HG03575 (cell line): ENCODE results near the gene CRTAP.
A peak's percentile ranks its signal among the peaks of the same experiment; 100 is the strongest.
"Not testable (repeated sequence)": the region's sequence is repeated elsewhere in the genome, so short reads cannot be mapped to it uniquely, and the experiment has no call there.

Experiments used
- ATAC-seq: cut with Tn5 transposase; IDR thresholded peaks from one replicate; pipeline ENCODE4 v1.9.1; 2021; ENCODE audit not compliant: unreplicated experiment, insufficient number of reproducible peaks, low FRiP score; ENCODE audit errors: extremely low read depth

The CRTAP gene

DNA sequence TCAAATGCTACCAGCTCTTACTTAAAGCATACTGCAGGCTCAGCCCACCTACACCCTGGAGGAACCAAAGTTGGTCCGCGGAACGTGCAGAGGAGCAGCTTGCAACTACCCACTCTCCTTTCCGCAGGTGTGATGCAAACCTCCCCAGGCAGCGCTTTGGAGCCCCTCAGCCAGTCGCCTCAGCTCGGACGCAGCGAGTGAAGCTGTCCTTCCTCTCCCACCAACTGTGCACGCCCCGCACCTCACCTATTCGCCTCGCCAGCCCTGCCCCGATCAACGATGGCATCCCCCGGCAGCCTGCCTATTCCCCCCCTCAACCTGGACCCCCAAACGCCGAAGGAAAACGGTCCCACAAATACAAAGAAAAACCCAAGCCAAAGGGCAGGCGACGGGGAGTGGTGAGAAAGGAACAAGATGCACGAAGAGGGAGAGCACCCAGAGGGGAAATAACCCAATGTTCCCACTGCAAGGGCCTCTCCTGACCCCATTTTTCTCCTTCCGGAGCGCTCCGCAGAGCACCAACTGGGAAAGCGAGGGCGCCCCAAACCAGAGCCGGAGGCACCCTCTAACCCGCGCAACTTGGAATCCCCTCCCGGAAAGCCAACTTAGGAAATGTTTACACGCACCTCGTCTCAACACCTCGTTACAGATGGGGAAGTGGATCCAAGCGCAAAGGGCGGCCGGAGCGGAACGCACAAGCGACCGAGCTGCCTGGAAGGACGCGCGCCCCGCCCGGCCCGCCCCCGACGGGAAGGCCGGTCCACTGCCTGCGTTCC is 17.5 kb upstream of the CRTAP start:
- peak; percentile 21 for ATAC-seq

DNA sequence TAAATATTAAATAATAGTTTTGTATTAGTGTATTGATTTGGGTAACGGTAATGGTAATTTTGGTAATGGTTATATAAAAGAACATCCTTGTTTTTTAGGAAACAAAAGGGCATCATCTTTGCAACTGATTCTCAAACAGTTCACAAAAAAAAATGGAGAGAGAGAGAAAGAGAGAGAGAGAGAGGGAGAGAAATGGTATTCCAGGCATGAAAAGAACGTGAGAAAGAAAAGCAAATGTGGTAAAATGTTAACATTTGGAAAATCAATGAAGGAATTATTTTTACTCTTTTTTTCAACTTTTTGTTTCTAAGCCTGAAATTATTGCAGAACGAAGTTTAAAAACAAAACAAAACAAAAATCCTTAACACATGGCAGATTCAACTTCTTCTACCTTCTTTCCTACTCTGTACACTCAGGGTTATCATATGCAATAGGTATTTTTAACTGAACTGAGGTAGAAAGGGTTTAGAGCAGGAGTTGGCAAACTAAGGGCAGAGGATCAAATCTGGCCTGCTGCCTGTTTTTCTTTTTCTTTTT is 14.6 kb upstream of the CRTAP start:
- no peak for ATAC-seq

DNA sequence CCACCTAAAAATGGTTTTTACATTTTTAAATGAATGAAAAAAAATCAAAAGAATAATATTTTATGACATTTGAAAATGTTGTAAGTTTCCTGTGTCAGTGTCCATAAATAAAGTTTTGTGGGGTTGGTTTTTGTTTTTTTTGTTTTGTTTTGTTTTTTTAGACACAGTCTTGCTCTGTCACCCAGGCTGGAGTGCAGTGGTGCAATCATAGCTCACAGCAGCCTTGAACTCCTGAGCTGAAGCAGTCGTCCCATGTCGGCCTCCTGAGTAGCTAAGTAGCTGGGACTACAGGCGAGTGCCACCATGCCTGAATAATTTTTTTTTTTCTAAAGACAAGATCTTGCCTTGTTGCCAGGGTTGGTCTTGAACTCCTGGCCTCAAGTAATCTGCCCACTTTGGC is 14.1 kb upstream of the CRTAP start:
- ATAC-seq, result no peak

DNA sequence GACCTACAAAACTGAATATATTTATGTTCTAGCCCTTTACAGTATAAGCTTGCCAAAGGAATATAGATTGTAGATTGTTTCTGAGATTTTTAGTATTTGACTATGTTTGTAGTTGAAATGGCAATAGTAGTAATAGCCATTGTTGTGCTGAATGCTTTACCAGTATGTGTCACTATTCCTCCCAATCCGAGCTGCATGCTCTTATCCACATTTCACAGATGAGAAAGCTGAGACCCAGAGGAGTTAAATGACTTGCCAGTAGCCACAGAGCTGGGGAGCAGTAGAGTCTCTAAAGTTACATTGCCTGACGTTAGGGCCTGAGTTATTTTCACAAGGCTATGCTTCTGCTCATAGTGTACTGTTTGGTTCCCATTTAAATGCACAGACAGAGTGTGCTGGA is 13.6 kb upstream of the CRTAP start:
- ATAC-seq, result no peak

DNA sequence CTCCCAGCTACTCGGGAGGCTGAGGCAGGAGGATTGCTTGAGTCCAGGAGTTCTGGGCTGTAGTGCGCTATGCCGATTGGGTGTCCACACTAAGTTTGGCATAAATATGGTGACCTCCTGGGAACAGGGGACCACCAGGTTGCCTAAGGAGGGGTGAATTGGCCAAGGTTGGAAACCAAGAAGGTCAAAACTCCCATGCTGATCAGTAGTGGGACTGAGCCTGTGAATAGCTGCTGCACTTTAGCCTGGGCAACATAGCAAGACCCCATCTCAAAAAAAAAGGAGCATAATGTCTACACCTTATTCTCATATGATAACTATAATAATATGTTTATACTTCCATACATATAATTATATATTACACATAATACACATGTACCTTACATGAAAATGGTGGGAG is 10.8 kb upstream of the CRTAP start:
- no peak for ATAC-seq

DNA sequence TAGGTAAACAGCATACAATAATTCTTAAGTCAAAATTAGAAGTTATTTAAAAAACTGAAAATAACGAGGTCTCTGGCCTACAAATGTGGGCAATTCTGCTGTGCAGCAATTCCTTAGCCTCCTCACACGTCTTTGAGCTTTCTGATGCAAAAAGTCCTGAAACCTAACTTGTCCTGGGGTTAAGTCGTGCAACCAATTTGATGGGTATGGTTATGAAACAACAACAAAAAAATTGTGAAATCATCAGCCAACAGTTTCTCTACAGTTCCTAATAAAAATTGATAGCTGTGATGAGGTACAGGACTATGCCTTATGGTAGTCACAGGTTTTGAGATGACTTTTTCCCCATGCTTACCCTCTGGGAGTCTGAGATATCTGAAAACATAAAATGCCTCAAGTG is 10.3 kb upstream of the CRTAP start:
- no peak for ATAC-seq

DNA sequence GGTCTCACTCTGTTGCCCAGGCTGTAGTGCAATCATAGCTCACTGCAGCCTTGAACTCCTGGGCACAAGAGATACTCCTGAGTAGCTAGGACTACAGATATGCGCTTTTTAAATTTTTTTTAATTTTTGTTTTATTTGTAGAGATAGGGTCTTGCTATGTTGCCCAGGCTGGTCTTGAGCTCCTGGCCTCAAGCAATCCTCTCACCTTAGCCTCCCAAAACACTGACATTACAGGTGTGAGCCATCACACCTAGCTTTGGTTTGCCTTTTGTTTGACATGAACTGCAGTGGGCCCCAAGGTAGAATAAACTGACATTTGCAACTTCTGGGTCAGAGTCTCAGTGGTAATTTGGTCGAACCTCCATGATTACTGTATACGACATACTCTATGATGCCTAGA is 9.0 kb upstream of the CRTAP start:
- no peak for ATAC-seq

DNA sequence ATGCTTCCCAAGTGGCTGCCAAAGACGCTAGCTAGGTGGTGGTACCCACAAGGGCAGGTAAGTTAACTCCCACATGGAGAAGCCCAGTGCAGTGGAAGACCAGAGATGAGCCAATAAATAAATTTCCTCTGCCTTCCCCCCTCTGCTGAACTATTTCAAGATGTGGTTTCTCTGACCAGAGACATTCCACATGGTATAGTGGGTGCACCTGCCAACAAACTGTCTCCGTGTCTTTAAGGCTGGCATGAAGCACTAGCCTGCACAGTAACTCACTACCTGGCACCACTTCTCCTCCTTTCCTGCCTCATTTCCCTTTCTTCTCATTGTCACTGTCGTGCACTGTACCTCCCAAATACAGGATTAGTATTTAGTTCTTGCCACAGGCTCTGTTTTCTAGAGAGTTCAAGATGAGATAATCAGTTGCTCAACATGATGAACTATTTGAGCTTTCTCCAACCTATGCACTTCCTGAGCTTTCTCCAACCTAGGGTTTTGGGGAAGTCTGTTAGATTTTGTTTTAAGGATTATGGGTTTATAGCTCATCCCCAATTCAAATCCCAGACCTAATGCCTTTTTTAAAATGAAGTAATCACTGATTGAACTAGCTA is 8.4 kb upstream of the CRTAP start:
- no peak for ATAC-seq

DNA sequence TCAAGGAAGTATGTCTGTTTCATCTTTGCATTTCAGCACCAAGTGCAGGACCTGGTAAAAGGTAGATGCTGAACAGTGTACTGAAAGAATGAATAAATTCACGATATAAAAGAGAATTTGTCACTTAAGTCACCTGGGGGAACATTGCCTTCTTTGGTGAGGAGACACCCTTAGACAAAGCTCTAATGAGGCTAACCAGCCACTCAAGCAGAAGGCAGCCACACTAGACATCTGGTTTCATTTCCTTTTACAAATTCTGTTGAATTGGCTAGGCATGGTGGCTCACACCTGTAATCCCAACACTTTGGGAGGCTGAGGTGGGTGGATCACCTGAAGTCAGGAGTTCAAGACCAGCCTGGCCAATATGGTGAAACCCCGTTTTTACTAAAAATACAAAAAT is 7.0 kb upstream of the CRTAP start:
- not testable (repeated sequence) for ATAC-seq

DNA sequence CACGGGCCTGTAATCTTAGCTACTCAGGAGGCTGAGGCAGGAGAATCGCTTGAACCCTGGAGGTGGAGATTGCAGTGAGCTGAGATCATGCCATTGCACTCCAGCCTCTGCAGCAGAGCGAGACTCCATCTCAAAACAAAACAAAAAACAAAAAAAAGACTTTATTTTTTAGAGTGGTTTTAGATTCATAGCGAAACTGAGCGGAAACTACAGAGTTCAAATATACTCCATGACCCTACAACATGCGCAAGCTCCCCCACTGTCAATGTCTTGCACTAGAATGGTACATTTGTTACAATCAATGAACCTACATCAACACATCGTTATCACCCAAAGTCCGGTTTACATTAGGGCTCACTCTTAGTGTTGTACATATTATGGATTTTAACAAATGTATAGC is 2.2 kb upstream of the CRTAP start:
- ATAC-seq, result peak; percentile 47

DNA sequence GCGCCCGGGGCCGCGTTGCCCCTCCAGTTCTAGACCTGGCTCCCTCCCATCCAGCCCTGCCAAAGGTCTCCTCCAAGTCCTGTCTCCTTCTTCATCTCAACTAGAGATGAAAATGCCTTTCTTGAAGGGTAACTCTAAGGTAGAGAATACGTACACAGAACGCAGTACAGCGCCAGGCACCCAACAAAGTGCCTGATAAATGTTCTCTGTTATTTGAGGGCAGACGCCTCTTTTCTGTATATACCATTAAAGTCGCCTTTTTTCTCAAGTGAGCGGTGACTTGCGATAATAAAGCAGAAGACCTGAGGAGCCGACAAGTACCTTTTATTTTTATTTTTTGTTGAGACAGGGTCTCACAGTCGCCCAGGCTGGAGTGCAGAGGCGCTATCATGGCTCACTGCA is 809 bp downstream of the CRTAP start:
- no peak for ATAC-seq

DNA sequence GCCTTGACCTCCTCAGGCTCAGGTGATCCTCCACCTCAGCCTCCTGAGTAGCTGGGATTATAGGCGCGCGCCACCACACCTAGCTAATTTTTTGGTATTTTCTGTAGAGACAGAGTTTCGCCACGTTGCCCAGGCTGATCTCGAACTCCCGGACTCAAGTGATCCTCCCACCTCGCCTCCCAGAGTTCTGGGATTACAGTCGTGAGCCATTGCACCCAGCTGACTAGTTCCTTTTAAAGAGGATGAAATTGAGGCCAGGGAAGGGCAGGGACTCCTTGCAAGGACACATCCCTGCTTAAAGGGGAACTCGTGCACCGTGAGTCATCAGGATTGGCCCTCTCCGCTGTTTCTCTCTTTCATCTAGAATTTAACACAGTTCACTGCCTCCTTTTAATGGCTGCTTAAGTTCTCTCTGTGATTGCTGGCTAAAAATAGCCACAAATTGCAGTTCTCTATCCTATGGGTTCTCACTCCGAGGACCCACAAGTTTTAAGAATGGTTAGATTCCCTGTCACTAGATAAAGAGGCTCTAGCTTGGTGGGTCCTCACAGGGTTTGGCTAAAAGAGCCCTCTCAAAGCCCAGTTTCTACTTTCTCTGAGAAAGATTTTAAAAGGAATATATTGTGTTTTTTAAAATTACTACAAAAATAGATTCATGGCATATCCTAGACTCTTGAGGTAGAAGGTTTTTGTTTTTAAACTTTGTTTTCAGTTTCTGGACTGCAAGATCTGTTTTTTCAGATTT is 1.4 kb downstream of the CRTAP start:
- no peak for ATAC-seq

DNA sequence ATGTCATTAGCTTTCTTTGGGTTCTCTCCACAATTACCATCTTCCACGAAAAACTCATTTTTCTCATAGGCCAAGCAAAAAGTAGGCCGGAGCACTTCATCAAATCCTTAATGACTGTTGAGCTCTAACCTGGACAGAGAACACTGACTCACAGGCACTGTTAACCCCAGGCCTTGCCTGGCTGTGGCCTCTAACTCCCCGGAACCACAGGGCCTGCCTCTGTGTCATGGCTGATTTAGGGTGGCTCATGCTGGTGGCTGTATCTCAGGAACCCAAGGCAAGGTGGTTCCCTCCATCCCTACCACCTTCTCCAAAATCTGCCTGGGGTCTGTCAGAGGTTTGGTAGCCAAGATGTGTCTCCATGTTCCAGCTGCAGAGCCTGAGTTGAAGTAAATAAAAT is 3.6 kb downstream of the CRTAP start:
- no peak for ATAC-seq

DNA sequence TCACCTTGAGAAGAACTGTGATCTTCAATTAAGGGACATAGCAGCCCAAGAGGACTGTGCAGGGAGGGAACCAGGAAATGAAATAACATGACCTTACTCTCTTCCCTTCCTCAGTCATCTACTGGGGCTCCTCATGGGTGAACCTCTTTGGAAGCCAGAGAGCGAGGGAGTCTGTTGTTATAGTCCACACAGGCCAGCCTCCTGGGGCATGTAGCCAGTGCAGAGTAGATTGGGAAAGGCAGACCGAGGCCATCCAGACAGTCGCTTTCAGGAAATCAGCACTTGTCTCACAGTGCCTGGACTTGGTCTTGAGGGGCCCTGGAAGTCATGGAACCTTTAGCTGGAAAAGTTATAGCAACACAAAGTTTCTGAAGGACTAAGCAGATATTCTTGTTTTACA is 6.1 kb downstream of the CRTAP start:
- ATAC-seq, result no peak

DNA sequence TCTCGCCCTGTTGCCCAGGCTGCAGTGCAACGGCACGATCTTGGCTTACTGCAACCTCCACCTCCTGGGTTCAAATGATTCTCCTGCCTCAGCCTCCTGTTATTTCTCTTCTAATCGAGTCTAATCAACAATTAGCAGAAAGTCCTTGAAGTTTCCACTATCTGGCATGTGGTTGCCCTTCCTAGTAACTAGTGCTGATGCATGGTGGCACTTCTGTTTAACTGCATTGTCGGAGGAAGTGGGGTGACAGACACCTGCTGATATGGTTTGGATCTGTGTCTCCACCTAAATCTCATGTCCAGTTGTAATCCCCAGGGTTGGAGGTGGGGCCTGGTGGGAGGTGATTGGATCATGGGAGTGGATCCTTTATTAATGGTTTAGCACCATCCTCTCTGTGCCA is 9.2 kb downstream of the CRTAP start:
- ATAC-seq, result no peak

DNA sequence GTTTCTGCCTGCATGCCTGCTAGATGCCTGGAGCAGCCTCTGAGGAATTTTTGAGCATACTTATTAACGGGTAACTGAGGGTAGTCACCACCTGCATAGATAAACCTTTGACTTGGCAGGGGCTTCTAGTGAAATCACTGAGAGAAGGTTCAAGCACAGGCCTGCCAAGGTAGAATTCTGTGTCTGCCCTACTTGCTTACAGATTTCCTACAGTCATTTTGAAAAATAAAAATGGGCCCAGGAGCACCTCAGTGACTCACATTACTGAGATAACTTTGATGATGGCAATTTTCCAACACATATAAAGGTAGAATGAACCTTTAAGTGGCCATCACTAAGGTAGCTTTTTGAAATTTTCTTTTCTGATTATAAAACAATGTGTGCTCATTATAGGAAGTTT is 10.8 kb downstream of the CRTAP start:
- no peak for ATAC-seq

DNA sequence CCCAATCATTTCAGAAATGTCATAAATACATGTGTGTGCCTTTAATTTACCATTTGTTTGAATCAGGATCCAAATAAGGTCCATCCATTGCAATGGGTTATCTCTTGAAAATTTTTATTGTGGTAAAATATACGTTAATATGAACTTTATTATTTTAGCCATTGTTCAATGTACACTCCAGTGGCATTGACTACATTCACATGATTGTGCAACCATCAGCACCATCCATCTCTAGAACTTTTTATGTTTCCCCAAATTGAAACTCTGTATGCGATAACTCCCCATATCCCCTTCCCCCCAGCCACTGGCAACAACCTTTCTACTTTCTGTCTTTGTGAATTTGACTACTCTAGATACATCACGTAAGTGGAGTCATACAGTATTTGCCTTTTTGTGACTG is 12.0 kb downstream of the CRTAP start:
- no peak for ATAC-seq

DNA sequence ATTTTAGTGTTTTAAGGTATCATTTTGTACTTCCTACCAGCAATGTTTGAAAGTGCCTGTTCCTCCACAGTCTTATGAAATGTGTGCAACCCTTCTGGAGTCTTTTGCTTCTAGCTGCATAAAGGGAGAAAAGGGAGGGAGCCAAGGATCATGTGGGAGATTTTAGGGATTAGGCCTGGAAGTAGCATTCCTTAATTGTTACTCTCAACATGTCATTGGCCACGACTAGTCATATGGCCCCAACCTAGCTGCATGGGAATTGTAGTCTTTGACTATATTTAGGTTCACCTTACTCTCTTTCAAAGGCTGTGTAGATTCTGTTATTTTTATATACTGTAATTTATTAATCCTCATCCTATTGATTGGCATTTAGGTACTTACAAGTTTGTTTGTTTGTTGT is 14.9 kb downstream of the CRTAP start:
- no peak for ATAC-seq

DNA sequence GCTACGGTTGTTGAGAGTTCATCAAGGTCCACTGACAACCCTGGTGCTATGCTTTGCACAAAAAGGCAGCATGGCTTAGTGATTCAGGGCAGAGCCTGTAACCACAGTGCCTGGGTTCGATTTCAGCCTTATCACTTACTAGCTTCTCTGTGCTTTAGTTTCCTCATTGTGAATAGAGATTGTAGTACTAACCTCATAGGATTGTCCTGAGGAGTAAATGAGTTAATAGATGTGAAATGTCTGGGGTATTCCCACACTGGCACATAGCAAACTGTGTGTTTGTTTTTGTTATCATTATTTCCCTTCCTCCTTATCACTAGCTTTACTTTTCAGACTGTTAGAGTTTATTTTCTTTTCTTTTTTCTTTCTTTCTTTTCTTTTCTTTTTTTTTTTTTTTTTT is 16.3 kb downstream of the CRTAP start:
- ATAC-seq, result no peak
